Measurements from ENCODE around the gene THEM5.
A peak's percentile ranks its signal among the peaks of the same experiment; 100 is the strongest.

THEM5 gene

DNA sequence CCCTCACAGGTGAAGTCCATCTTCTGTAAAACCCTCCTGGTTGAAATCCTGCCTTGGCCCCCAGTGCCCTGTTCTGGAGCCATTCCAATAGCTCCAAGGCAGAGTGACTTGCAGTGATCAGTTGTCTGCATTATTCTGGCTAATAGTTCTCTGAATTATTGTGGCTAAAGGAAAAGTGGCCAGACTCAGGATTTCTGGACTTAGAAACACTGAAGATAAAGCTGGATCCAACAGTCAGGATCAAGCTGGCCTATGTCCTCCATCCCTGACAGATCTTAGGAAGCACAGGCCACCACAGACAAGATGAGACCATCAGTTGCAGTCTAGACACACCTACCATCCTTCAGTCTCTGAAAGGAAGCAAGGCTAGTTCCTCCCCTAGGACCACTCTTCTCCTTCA is 13.1 kb downstream of the THEM5 start:
- TF ChIP-seq EZH2 (IDR thresholded peaks at IDR 0.05) (no peak), FOXP2 (optimal IDR thresholded peaks at IDR 0.05; ENCODE audit: control extremely low read depth, extremely low read length, insufficient read depth) (no peak), POLR2AphosphoS5 (IDR thresholded peaks at IDR 0.05; ENCODE audit: borderline replicate concordance, low read depth, low read length) (no peak)
- H3K9ac ChIP-seq (ENCODE audit: insufficient read length): no peak overlapping the region
- no peak for DNase-seq (ENCODE audit: low read depth, low spot score)
- no peaks in the 10 kb centered on the region for H3K9me3 ChIP-seq (ENCODE audit: low read depth, low read length)
- H3K4me3 ChIP-seq: no peak overlapping the region
- no peaks in the 10 kb centered on the region for H3K36me3 ChIP-seq (ENCODE audit: insufficient read depth, low read length)
- H3K27ac ChIP-seq: no peak overlapping the region

GRCh38 chr1:151839457-151840403 is 13.8 kb downstream of the THEM5 start, which contains the start of gene C2CD4D:
C2CD4D (minus strand) TSS chr1:151839820; CDS start chr1:151838989, 831 bp downstream.
- TF ChIP-seq FOXP2 (optimal IDR thresholded peaks at IDR 0.05; ENCODE audit: control extremely low read depth, extremely low read length, insufficient read depth) (no peak), POLR2AphosphoS5 (IDR thresholded peaks at IDR 0.05; ENCODE audit: borderline replicate concordance, low read depth, low read length) (no peak), EZH2 (IDR thresholded peaks at IDR 0.05) (no peak)
- Histone ChIP-seq H3K9me3 (ENCODE audit: low read depth, low read length) (no peaks in the 10 kb centered on the region), H3K9ac (ENCODE audit: insufficient read length) (no peak within 1 kb of the TSS), H3K27ac (no peak within 1 kb of the TSS), H3K36me3 (ENCODE audit: insufficient read depth, low read length) (no peaks in the 10 kb centered on the region), H3K4me3 (no peak within 1 kb of the TSS)
- no peak for DNase-seq (ENCODE audit: low read depth, low spot score)

- Histone ChIP-seq H3K36me3 (ENCODE audit: insufficient read depth, low read length) (no peaks in the 10 kb centered on the region), H3K4me3 (no peak overlapping the region), H3K9ac (ENCODE audit: insufficient read length) (no peak overlapping the region), H3K27ac (no peak overlapping the region), H3K9me3 (ENCODE audit: low read depth, low read length) (no peaks in the 10 kb centered on the region)
- DNase-seq (ENCODE audit: low read depth, low spot score): no peak
- TF ChIP-seq EZH2 (IDR thresholded peaks at IDR 0.05) (no peak), POLR2AphosphoS5 (IDR thresholded peaks at IDR 0.05; ENCODE audit: borderline replicate concordance, low read depth, low read length) (no peak), FOXP2 (optimal IDR thresholded peaks at IDR 0.05; ENCODE audit: control extremely low read depth, extremely low read length, insufficient read depth) (no peak)
Observed at GRCh38 chr1:151839082-151839412, 14.5 kb downstream of the THEM5 start.

DNA sequence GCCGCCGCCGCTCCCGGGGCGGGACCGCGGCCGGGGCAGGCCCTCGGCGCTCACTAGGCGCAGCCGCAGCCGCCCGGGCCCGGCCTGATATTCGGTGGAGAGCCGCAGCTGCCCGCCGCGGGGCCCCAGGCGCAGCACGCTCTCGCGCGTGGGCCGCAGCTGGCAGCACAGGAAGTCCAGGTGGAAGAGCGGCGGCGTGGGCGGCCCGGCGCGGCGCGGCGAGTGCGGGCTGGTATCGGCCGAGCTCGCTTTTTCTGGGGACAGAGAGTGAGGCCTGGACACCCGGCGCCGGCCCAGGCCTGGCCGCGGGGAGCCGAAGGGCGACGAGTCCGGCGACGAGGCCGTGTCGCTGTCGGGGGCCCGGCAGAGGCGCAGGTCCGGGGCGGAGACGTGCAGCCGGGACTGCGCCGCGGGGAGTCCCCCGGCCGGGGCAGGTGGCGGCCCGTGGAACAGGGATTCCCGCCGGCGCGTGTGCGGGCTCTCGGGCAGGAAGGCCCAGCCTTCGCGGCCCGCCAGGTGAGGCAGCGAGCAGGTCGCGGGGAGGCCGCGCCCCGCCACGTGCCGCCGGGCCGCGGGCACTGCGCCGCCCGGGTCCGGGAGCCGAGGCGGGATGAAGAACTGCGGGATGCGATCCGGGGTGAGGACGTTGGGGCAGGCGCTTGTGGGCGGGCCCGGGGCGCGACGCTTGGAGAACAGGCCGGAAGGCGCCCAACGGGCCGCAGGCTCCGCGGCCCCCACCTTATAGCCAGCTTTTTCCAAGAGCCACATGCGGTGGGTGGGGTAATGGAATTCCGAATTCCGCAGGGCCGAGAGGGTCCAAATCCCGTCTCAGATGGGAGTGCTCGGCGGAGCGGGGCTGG is 15.1 kb downstream of the THEM5 start:
- 0 out of 2 replicates have a peak overlapping the region, but pooled peaks have one; percentile 38 for H3K4me3 ChIP-seq
- no peaks in the 10 kb centered on the region for H3K9me3 ChIP-seq (ENCODE audit: low read depth, low read length)
- H3K27ac ChIP-seq: no peak overlapping the region
- TF ChIP-seq POLR2AphosphoS5 (IDR thresholded peaks at IDR 0.05; ENCODE audit: borderline replicate concordance, low read depth, low read length) (no peak), EZH2 (IDR thresholded peaks at IDR 0.05) (peak; percentile 57)
- no peak for DNase-seq (ENCODE audit: low read depth, low spot score)
- no peaks in the 10 kb centered on the region for H3K36me3 ChIP-seq (ENCODE audit: insufficient read depth, low read length)
- no peak overlapping the region for H3K9ac ChIP-seq (ENCODE audit: insufficient read length)

- no peak overlapping the region for H3K4me3 ChIP-seq
- no peak overlapping the region for H3K9ac ChIP-seq (ENCODE audit: insufficient read length)
Observed at GRCh38 chr1:151837884-151838221, 15.7 kb downstream of the THEM5 start.

DNA sequence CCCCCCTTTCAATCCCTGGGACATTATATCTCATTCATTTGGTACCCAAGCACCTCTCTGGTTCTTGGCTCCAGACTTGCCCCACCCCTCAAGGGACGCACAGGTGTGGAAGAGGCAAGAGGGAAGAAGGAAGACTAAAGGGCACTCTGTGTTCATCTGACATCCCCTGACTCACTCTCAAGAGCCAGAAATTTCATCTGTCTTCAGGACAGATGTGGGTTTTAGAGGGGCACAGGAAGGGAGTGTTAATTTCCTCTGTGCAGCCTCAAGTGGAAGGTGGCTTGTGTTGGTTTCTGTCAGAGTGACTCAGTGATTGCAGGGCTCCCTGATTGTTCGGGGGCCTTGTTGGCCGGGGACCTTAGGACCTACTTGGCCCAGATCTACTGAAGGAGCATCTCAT is 16.3 kb downstream of the THEM5 start:
- no peak for TF ChIP-seq FOXP2 (optimal IDR thresholded peaks at IDR 0.05; ENCODE audit: control extremely low read depth, extremely low read length, insufficient read depth)
- no peak for TF ChIP-seq EZH2 (IDR thresholded peaks at IDR 0.05)
- TF ChIP-seq POLR2AphosphoS5 (IDR thresholded peaks at IDR 0.05; ENCODE audit: borderline replicate concordance, low read depth, low read length): no peak
- Histone ChIP-seq H3K4me3 (no peak overlapping the region), H3K36me3 (ENCODE audit: insufficient read depth, low read length) (no peaks in the 10 kb centered on the region), H3K27ac (no peak overlapping the region), H3K9ac (ENCODE audit: insufficient read length) (no peak overlapping the region), H3K9me3 (ENCODE audit: low read depth, low read length) (no peaks in the 10 kb centered on the region)
- no peak for DNase-seq (ENCODE audit: low read depth, low spot score)

More at GRCh38 chr1:151837884-151838221, 15.7 kb downstream of the THEM5 start:
- no peak for DNase-seq (ENCODE audit: low read depth, low spot score)
- TF ChIP-seq EZH2 (IDR thresholded peaks at IDR 0.05) (no peak), POLR2AphosphoS5 (IDR thresholded peaks at IDR 0.05; ENCODE audit: borderline replicate concordance, low read depth, low read length) (no peak), FOXP2 (optimal IDR thresholded peaks at IDR 0.05; ENCODE audit: control extremely low read depth, extremely low read length, insufficient read depth) (no peak)
- no peak overlapping the region for H3K27ac ChIP-seq
- no peaks in the 10 kb centered on the region for H3K36me3 ChIP-seq (ENCODE audit: insufficient read depth, low read length)
- no peaks in the 10 kb centered on the region for H3K9me3 ChIP-seq (ENCODE audit: low read depth, low read length)

- no peak overlapping the region for H3K9ac ChIP-seq (ENCODE audit: insufficient read length)
- TF ChIP-seq POLR2AphosphoS5 (IDR thresholded peaks at IDR 0.05; ENCODE audit: borderline replicate concordance, low read depth, low read length) (no peak), FOXP2 (optimal IDR thresholded peaks at IDR 0.05; ENCODE audit: control extremely low read depth, extremely low read length, insufficient read depth) (no peak), EZH2 (IDR thresholded peaks at IDR 0.05) (no peak)
- no peak for DNase-seq (ENCODE audit: low read depth, low spot score)
- no peak overlapping the region for H3K27ac ChIP-seq
- no peak overlapping the region for H3K4me3 ChIP-seq
- no peaks in the 10 kb centered on the region for H3K36me3 ChIP-seq (ENCODE audit: insufficient read depth, low read length)
- H3K9me3 ChIP-seq (ENCODE audit: low read depth, low read length): no peaks in the 10 kb centered on the region
Observed at GRCh38 chr1:151835596-151835995, 17.9 kb downstream of the THEM5 start.

DNA sequence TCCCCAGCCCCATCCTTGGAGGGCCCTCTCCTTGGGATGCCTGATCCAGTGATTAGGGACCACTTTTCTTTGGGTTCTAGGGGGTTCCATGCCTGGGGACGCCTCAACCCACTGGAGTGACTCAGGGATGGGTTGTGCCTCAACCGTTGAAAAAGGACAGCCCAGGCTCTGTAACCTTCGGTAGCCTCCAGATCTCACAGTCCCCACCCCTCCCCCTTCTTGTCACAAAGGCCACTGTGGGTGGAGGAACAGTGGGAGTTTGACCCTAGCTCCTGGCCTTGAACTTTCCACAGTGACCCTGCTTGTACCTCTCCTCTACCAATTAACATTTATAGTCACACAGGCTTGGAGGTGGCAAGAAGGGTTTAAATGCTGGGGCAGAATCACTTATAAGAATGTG is 19.3 kb downstream of the THEM5 start:
- no peaks in the 10 kb centered on the region for H3K36me3 ChIP-seq (ENCODE audit: insufficient read depth, low read length)
- H3K9me3 ChIP-seq (ENCODE audit: low read depth, low read length): no peaks in the 10 kb centered on the region
- TF ChIP-seq EZH2 (IDR thresholded peaks at IDR 0.05): no peak
- TF ChIP-seq POLR2AphosphoS5 (IDR thresholded peaks at IDR 0.05; ENCODE audit: borderline replicate concordance, low read depth, low read length): no peak
- TF ChIP-seq FOXP2 (optimal IDR thresholded peaks at IDR 0.05; ENCODE audit: control extremely low read depth, extremely low read length, insufficient read depth): no peak
- no peak overlapping the region for H3K9ac ChIP-seq (ENCODE audit: insufficient read length)
- no peak for DNase-seq (ENCODE audit: low read depth, low spot score)
- H3K27ac ChIP-seq: no peak overlapping the region
- H3K4me3 ChIP-seq: no peak overlapping the region
